Activated B cell treated with CpG ODN at 0.5 μM for 24 hours (primary cell): ENCODE measurements around the gene SPDYE2. TPM values are rescaled to one million over a fixed set of nuclear protein-coding genes. Genes with fewer than 3 reads are reported as not detected.
"Not testable (repeated sequence)": the region's sequence is repeated elsewhere in the genome, so short reads cannot be mapped to it uniquely, and the experiment has no call there.

ENCODE experiments used
- ATAC-seq: fragments of 200-7000 bp; cut with Tn5 transposase; one replicate; pipeline ENCODE4 v1.10.0; 2021; ENCODE audit warnings: low read depth, mild to moderate bottlenecking, moderate library complexity
- CTCF ChIA-PET: fragments of 350-600 bp; sonication (Branson Sonifier 250); formaldehyde crosslinking; loops from one replicate; lab custom pipeline; 2021; ENCODE audit warnings: antibody characterized with exemption; lab: Charles Lee
- POLR2A ChIA-PET: fragments of 350-600 bp; sonication (Branson Sonifier 250); formaldehyde crosslinking; loops from one replicate; lab custom pipeline; 2021; ENCODE audit warnings: antibody characterized with exemption; lab: Charles Lee
- DNase-seq: peaks from one replicate; pipeline ENCODE4 v3.0.0; 2022
- H3K27ac Mint-ChIP-seq: one replicate; pipeline ENCODE4 v1.8.0; 2020; ENCODE audit warnings: mixed read lengths
- H3K27me3 Mint-ChIP-seq: one replicate; pipeline ENCODE4 v1.8.0; 2021; ENCODE audit warnings: mixed read lengths
- H3K36me3 Mint-ChIP-seq: one replicate; pipeline ENCODE4 v1.8.0; 2021; ENCODE audit warnings: low read depth, mixed read lengths
- H3K4me1 Mint-ChIP-seq: one replicate; pipeline ENCODE4 v1.8.0; 2021; ENCODE audit warnings: mixed read lengths
- H3K4me3 Mint-ChIP-seq: one replicate; pipeline ENCODE4 v1.8.0; 2020; ENCODE audit warnings: mild to moderate bottlenecking, mixed read lengths
- H3K9me3 Mint-ChIP-seq: one replicate; pipeline ENCODE4 v1.8.0; 2020; ENCODE audit warnings: mixed read lengths
- intact Hi-C: fragments of 100-400 bp; cut with micrococcal nuclease; formaldehyde crosslinking; loops from one replicate; pipeline ENCODE4 v1.15.1; 2024
- total RNA-seq: library from RNA; stranded (reverse); gene quantifications from 2 replicates; pipeline ENCODE4 v1.2.3, GENCODE V29; 2022

Gene SPDYE2
- total RNA-seq, 1 donor from 2014 or later, result 0.29 TPM

- H3K9me3 Mint-ChIP-seq, H3K27me3 Mint-ChIP-seq, CTCF ChIA-PET, POLR2A ChIA-PET, H3K4me3 Mint-ChIP-seq, H3K27ac Mint-ChIP-seq, H3K36me3 Mint-ChIP-seq, intact Hi-C loops, H3K4me1 Mint-ChIP-seq: not testable (repeated sequence)
- DNase-seq (peak; percentile 56), ATAC-seq (peak; percentile 74)
Observed at GRCh38 chr7:102592477-102593019, 41.5 kb downstream of the SPDYE2 start.

- H3K27me3 Mint-ChIP-seq, CTCF ChIA-PET, H3K9me3 Mint-ChIP-seq: not testable (repeated sequence)
Observed at GRCh38 chr7:102593637-102594334, 42.8 kb downstream of the SPDYE2 start.

GRCh38 chr7:102596036-102596435 lies 45.0 kb downstream of the SPDYE2 start:
- H3K4me3 Mint-ChIP-seq, DNase-seq: not testable (repeated sequence)

More at GRCh38 chr7:102593637-102594334, 42.8 kb downstream of the SPDYE2 start:
- DNase-seq, H3K4me3 Mint-ChIP-seq, H3K27ac Mint-ChIP-seq, POLR2A ChIA-PET, intact Hi-C loops, H3K4me1 Mint-ChIP-seq, H3K36me3 Mint-ChIP-seq: not testable (repeated sequence)
- peak; percentile 69 for ATAC-seq

GRCh38 chr7:102599699-102600098 lies 48.7 kb downstream of the SPDYE2 start:
- not testable (repeated sequence) for H3K36me3 Mint-ChIP-seq, DNase-seq, H3K27me3 Mint-ChIP-seq

More at GRCh38 chr7:102596036-102596435, 45.0 kb downstream of the SPDYE2 start:
- H3K36me3 Mint-ChIP-seq, intact Hi-C loops, CTCF ChIA-PET, POLR2A ChIA-PET, H3K9me3 Mint-ChIP-seq, H3K27ac Mint-ChIP-seq, H3K27me3 Mint-ChIP-seq, ATAC-seq, H3K4me1 Mint-ChIP-seq: not testable (repeated sequence)

GRCh38 chr7:102602317-102602716 lies 51.3 kb downstream of the SPDYE2 start:
- POLR2A ChIA-PET, intact Hi-C loops, H3K4me1 Mint-ChIP-seq, H3K4me3 Mint-ChIP-seq, ATAC-seq, H3K27me3 Mint-ChIP-seq, H3K9me3 Mint-ChIP-seq, H3K36me3 Mint-ChIP-seq, H3K27ac Mint-ChIP-seq, CTCF ChIA-PET, DNase-seq: not testable (repeated sequence)

More at GRCh38 chr7:102599699-102600098, 48.7 kb downstream of the SPDYE2 start:
- CTCF ChIA-PET, H3K4me1 Mint-ChIP-seq, POLR2A ChIA-PET, H3K27ac Mint-ChIP-seq, ATAC-seq, intact Hi-C loops, H3K4me3 Mint-ChIP-seq, H3K9me3 Mint-ChIP-seq: not testable (repeated sequence)

GRCh38 chr7:102604431-102605145 lies 53.6 kb downstream of the SPDYE2 start:
- CTCF ChIA-PET, H3K27me3 Mint-ChIP-seq, DNase-seq, H3K4me1 Mint-ChIP-seq, H3K36me3 Mint-ChIP-seq, H3K9me3 Mint-ChIP-seq, POLR2A ChIA-PET, H3K27ac Mint-ChIP-seq, H3K4me3 Mint-ChIP-seq, ATAC-seq, intact Hi-C loops: not testable (repeated sequence)

GRCh38 chr7:102606848-102607247 lies 55.8 kb downstream of the SPDYE2 start:
- H3K9me3 Mint-ChIP-seq, H3K36me3 Mint-ChIP-seq, H3K4me3 Mint-ChIP-seq, H3K27ac Mint-ChIP-seq, H3K27me3 Mint-ChIP-seq, intact Hi-C loops, POLR2A ChIA-PET, DNase-seq, ATAC-seq, CTCF ChIA-PET, H3K4me1 Mint-ChIP-seq: not testable (repeated sequence)

GRCh38 chr7:102609734-102610133 lies 58.7 kb downstream of the SPDYE2 start:
- H3K27ac Mint-ChIP-seq, H3K4me1 Mint-ChIP-seq, ATAC-seq, H3K36me3 Mint-ChIP-seq, CTCF ChIA-PET, POLR2A ChIA-PET, H3K4me3 Mint-ChIP-seq, H3K9me3 Mint-ChIP-seq, intact Hi-C loops, DNase-seq, H3K27me3 Mint-ChIP-seq: not testable (repeated sequence)

GRCh38 chr7:102610441-102610840 lies 59.4 kb downstream of the SPDYE2 start:
- H3K36me3 Mint-ChIP-seq, H3K9me3 Mint-ChIP-seq, CTCF ChIA-PET, H3K27me3 Mint-ChIP-seq, POLR2A ChIA-PET, intact Hi-C loops, ATAC-seq, H3K4me3 Mint-ChIP-seq, DNase-seq, H3K27ac Mint-ChIP-seq, H3K4me1 Mint-ChIP-seq: not testable (repeated sequence)

- CTCF ChIA-PET, H3K27me3 Mint-ChIP-seq, intact Hi-C loops, H3K4me1 Mint-ChIP-seq, H3K36me3 Mint-ChIP-seq, POLR2A ChIA-PET, H3K4me3 Mint-ChIP-seq, DNase-seq, H3K27ac Mint-ChIP-seq, H3K9me3 Mint-ChIP-seq: not testable (repeated sequence)
- ATAC-seq, result peak; percentile 67
Observed at GRCh38 chr7:102611013-102611674, 60.1 kb downstream of the SPDYE2 start.

- H3K9me3 Mint-ChIP-seq, H3K4me1 Mint-ChIP-seq, H3K27me3 Mint-ChIP-seq, H3K27ac Mint-ChIP-seq, POLR2A ChIA-PET, H3K36me3 Mint-ChIP-seq, ATAC-seq, intact Hi-C loops, DNase-seq, CTCF ChIA-PET: not testable (repeated sequence)
- peak overlapping the region; percentile 32 for H3K4me3 Mint-ChIP-seq
Observed at GRCh38 chr7:102611675-102612325, 60.8 kb downstream of the SPDYE2 start.
